ENCODE results near the gene EML4. TPM values are rescaled to one million over a fixed set of nuclear protein-coding genes. Genes with fewer than 3 reads are reported as not detected.

The EML4 gene
- total RNA-seq, 1 donor from 2014 or later = 72.2 TPM

GRCh38 chr2:42298996-42299754, 130.0 kb downstream of the EML4 start:
- no peak for DNase-seq (ENCODE audit: low read depth, low spot score)
- no peaks in the 10 kb centered on the region for H3K27me3 Mint-ChIP-seq (ENCODE audit: low read depth)
- H3K9me3 Mint-ChIP-seq = no peaks in the 10 kb centered on the region
- no peak overlapping the region for H3K27ac Mint-ChIP-seq (ENCODE audit: unreplicated experiment)
- peaks cover 16% of the 10 kb centered on the region for H3K36me3 Mint-ChIP-seq (ENCODE audit: low read depth)
- H3K4me3 Mint-ChIP-seq = no peak overlapping the region
- H3K4me1 Mint-ChIP-seq = no peaks in the 10 kb centered on the region
- TF ChIP-seq, protein P1, sequence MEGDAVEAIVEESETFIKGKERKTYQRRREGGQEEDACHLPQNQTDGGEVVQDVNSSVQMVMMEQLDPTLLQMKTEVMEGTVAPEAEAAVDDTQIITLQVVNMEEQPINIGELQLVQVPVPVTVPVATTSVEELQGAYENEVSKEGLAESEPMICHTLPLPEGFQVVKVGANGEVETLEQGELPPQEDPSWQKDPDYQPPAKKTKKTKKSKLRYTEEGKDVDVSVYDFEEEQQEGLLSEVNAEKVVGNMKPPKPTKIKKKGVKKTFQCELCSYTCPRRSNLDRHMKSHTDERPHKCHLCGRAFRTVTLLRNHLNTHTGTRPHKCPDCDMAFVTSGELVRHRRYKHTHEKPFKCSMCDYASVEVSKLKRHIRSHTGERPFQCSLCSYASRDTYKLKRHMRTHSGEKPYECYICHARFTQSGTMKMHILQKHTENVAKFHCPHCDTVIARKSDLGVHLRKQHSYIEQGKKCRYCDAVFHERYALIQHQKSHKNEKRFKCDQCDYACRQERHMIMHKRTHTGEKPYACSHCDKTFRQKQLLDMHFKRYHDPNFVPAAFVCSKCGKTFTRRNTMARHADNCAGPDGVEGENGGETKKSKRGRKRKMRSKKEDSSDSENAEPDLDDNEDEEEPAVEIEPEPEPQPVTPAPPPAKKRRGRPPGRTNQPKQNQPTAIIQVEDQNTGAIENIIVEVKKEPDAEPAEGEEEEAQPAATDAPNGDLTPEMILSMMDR (conservative IDR thresholded peaks at IDR 0.05) = no peak

GRCh38 chr2:42300527-42300926, 131.4 kb downstream of the EML4 start:
- Mint-ChIP-seq H3K27me3 (ENCODE audit: low read depth) (no peaks in the 10 kb centered on the region), H3K4me3 (no peak overlapping the region), H3K4me1 (no peaks in the 10 kb centered on the region), H3K27ac (ENCODE audit: unreplicated experiment) (no peak overlapping the region), H3K36me3 (ENCODE audit: low read depth) (peaks cover 15% of the 10 kb centered on the region), H3K9me3 (no peaks in the 10 kb centered on the region)
- DNase-seq (ENCODE audit: low read depth, low spot score) = no peak
- TF ChIP-seq, protein P1 (conservative IDR thresholded peaks at IDR 0.05) = no peak

DNA sequence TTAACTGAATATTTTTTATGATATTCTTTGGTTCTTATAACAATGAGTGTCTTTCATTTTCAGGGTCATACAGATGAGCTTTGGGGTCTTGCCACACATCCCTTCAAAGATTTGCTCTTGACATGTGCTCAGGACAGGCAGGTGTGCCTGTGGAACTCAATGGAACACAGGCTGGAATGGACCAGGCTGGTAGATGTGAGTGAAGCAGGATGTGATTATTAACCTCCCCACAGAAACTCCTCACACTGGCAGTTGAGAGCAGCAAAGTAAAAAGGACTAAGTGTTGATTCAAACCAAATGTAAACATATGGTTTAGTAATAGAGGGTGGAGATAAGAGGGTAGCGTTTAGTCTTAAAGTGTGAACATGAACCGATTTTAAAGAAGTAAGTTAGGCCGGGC, 134.1 kb downstream of the EML4 start:
- H3K36me3 Mint-ChIP-seq (ENCODE audit: low read depth) = peaks cover 14% of the 10 kb centered on the region

DNA sequence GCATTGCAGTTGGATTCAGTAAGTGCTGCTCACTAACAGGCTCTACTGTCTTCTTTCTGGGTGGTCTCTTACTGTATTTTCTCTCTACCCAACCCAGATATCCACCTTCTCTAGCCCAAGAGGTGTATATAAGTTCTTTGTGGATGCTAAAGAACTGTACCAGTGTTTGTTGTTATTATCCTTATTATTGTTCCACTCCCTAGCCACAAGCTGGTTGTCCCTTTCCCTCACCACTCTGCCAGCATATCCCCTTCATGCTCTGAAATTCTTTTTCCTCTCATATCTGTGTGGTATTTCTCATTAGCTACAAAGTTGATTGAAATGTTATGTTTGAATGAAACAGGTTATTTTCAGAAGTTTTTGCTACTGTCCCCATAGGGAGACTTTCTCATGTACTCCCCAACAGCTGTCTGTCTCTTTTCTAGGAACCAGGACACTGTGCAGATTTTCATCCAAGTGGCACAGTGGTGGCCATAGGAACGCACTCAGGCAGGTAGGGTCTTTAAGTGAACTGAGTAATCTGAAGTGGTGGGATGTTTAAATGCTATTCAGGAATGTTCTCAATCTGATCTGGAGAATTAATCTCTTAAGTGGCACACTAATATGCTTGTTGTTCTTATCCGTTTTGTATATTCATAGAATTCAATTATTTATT, 135.0 kb downstream of the EML4 start:
- H3K4me3 Mint-ChIP-seq = no peak overlapping the region
- TF ChIP-seq, protein P1 (conservative IDR thresholded peaks at IDR 0.05) = no peak

More for the DNA sequence above, 134.1 kb downstream of the EML4 start:
- no peak for DNase-seq (ENCODE audit: low read depth, low spot score)
- TF ChIP-seq, protein P1 (conservative IDR thresholded peaks at IDR 0.05) = no peak
- no peak overlapping the region for H3K4me3 Mint-ChIP-seq
- no peaks in the 10 kb centered on the region for H3K4me1 Mint-ChIP-seq
- H3K9me3 Mint-ChIP-seq = no peaks in the 10 kb centered on the region
- H3K27ac Mint-ChIP-seq (ENCODE audit: unreplicated experiment) = no peak overlapping the region
- H3K27me3 Mint-ChIP-seq (ENCODE audit: low read depth) = no peaks in the 10 kb centered on the region

GRCh38 chr2:42307180-42307579, 138.0 kb downstream of the EML4 start:
- H3K27me3 Mint-ChIP-seq (ENCODE audit: low read depth) = no peaks in the 10 kb centered on the region
- H3K36me3 Mint-ChIP-seq (ENCODE audit: low read depth) = peaks cover 17% of the 10 kb centered on the region
- no peak overlapping the region for H3K4me3 Mint-ChIP-seq
- no peaks in the 10 kb centered on the region for H3K9me3 Mint-ChIP-seq
- TF ChIP-seq, protein P1 (conservative IDR thresholded peaks at IDR 0.05) = no peak
- no peaks in the 10 kb centered on the region for H3K4me1 Mint-ChIP-seq
- DNase-seq (ENCODE audit: low read depth, low spot score) = no peak
- no peak overlapping the region for H3K27ac Mint-ChIP-seq (ENCODE audit: unreplicated experiment)

More for the DNA sequence above, 135.0 kb downstream of the EML4 start:
- Mint-ChIP-seq H3K27ac (ENCODE audit: unreplicated experiment) (no peak overlapping the region), H3K9me3 (no peaks in the 10 kb centered on the region), H3K4me1 (no peaks in the 10 kb centered on the region), H3K36me3 (ENCODE audit: low read depth) (peaks cover 14% of the 10 kb centered on the region), H3K27me3 (ENCODE audit: low read depth) (no peaks in the 10 kb centered on the region)
- no peak for DNase-seq (ENCODE audit: low read depth, low spot score)
